ENCODE results near the gene UBP1. TPM values are rescaled to one million over a fixed set of nuclear protein-coding genes. Genes with fewer than 3 reads are reported as not detected.

The UBP1 gene
- total and polyA plus RNA-seq, 9 of the 15 experiments (the other 6 are each of a cell fraction or from before 2014, with no cell fraction given), result 13.6 to 143 (median 79.6) TPM

DNA sequence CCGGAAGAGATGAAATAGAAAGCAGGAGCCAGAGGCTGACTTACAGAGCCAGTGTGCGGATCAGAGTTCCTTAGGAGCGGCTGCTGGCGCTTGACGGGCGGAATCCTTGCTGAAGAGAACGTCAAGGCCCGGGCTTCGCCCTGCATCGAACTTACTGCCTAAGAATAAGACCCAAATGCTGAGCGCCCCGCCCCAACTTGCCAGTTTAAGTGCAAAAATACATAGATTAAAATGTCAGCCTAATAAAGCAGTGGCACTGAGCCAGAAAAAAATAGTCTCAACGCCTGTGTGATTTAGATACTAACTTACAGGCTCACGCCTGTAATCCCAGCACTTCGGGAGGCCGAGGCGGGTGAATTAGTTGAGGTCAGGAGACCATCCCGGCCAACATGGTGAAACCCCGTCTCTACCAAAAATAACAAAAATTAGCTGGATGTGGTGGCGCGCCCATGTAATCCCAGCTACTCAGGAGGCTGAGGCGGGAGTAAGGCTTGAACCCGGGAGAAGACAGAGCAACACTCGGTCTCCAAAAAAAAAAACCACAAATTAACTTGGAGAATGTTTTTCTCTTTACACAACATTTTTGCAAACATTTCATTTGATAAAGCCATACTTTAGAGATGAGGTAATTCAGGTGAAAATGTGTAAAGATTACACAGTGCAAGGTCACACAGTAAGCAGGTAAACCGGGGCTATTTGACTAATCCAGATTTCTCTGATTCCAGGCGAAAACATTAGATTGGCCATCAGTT, 1.2 kb upstream of the UBP1 start (continued):
- TF ChIP-seq SMARCC2 (IDR thresholded peaks at IDR 0.05; ENCODE audit: low read depth) (0 out of 2 replicates have a peak, but pooled peaks have one; percentile 30), SMAD4 (CRISPR knock-in tag; conservative IDR thresholded peaks at IDR 0.05) (0 out of 2 replicates have a peak, but pooled peaks have one; percentile 38), SRF (CRISPR knock-in tag; IDR thresholded peaks at IDR 0.05) (no peak), ZNF24 (IDR thresholded peaks at IDR 0.05) (no peak), TAF7 (tag; IDR thresholded peaks at IDR 0.05) (no peak; the same call in 1 of the 2 replicates)
- TF ChIP-seq, protein P1, sequence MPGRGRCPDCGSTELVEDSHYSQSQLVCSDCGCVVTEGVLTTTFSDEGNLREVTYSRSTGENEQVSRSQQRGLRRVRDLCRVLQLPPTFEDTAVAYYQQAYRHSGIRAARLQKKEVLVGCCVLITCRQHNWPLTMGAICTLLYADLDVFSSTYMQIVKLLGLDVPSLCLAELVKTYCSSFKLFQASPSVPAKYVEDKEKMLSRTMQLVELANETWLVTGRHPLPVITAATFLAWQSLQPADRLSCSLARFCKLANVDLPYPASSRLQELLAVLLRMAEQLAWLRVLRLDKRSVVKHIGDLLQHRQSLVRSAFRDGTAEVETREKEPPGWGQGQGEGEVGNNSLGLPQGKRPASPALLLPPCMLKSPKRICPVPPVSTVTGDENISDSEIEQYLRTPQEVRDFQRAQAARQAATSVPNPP (IDR thresholded peaks at IDR 0.05; ENCODE audit: borderline replicate concordance, insufficient read depth, insufficient read length), result no peak
- TF ChIP-seq, protein P2, sequence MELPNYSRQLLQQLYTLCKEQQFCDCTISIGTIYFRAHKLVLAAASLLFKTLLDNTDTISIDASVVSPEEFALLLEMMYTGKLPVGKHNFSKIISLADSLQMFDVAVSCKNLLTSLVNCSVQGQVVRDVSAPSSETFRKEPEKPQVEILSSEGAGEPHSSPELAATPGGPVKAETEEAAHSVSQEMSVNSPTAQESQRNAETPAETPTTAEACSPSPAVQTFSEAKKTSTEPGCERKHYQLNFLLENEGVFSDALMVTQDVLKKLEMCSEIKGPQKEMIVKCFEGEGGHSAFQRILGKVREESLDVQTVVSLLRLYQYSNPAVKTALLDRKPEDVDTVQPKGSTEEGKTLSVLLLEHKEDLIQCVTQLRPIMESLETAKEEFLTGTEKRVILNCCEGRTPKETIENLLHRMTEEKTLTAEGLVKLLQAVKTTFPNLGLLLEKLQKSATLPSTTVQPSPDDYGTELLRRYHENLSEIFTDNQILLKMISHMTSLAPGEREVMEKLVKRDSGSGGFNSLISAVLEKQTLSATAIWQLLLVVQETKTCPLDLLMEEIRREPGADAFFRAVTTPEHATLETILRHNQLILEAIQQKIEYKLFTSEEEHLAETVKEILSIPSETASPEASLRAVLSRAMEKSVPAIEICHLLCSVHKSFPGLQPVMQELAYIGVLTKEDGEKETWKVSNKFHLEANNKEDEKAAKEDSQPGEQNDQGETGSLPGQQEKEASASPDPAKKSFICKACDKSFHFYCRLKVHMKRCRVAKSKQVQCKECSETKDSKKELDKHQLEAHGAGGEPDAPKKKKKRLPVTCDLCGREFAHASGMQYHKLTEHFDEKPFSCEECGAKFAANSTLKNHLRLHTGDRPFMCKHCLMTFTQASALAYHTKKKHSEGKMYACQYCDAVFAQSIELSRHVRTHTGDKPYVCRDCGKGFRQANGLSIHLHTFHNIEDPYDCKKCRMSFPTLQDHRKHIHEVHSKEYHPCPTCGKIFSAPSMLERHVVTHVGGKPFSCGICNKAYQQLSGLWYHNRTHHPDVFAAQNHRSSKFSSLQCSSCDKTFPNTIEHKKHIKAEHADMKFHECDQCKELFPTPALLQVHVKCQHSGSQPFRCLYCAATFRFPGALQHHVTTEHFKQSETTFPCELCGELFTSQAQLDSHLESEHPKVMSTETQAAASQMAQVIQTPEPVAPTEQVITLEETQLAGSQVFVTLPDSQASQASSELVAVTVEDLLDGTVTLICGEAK (IDR thresholded peaks at IDR 0.05), result no peak
- TF ChIP-seq, protein P2 (CRISPR knock-in tag; IDR thresholded peaks at IDR 0.05), result peak; percentile 12; the same call in 1 of the 2 replicates
- TF ChIP-seq, protein P3, sequence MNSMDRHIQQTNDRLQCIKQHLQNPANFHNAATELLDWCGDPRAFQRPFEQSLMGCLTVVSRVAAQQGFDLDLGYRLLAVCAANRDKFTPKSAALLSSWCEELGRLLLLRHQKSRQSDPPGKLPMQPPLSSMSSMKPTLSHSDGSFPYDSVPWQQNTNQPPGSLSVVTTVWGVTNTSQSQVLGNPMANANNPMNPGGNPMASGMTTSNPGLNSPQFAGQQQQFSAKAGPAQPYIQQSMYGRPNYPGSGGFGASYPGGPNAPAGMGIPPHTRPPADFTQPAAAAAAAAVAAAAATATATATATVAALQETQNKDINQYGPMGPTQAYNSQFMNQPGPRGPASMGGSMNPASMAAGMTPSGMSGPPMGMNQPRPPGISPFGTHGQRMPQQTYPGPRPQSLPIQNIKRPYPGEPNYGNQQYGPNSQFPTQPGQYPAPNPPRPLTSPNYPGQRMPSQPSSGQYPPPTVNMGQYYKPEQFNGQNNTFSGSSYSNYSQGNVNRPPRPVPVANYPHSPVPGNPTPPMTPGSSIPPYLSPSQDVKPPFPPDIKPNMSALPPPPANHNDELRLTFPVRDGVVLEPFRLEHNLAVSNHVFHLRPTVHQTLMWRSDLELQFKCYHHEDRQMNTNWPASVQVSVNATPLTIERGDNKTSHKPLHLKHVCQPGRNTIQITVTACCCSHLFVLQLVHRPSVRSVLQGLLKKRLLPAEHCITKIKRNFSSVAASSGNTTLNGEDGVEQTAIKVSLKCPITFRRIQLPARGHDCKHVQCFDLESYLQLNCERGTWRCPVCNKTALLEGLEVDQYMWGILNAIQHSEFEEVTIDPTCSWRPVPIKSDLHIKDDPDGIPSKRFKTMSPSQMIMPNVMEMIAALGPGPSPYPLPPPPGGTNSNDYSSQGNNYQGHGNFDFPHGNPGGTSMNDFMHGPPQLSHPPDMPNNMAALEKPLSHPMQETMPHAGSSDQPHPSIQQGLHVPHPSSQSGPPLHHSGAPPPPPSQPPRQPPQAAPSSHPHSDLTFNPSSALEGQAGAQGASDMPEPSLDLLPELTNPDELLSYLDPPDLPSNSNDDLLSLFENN (IDR thresholded peaks at IDR 0.05; ENCODE audit: low read depth in 2 of 2, low read length in 2 of 2), result no peak
- TF ChIP-seq, protein P4, sequence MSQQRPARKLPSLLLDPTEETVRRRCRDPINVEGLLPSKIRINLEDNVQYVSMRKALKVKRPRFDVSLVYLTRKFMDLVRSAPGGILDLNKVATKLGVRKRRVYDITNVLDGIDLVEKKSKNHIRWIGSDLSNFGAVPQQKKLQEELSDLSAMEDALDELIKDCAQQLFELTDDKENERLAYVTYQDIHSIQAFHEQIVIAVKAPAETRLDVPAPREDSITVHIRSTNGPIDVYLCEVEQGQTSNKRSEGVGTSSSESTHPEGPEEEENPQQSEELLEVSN (IDR thresholded peaks at IDR 0.05; ENCODE audit: borderline replicate concordance in 1 of 2, extremely low read depth in 1 of 2, insufficient read depth in 1 of 2, insufficient read length in 1 of 2, low read depth in 1 of 2, low read length in 1 of 2, poor library complexity in 1 of 2, severe bottlenecking in 1 of 2), result no peak
